Cerebellar nuclear complex (tissue), 1 donor: ENCODE data around the gene SLC4A2.
"Not testable (repeated sequence)": the region's sequence is repeated elsewhere in the genome, so short reads cannot be mapped to it uniquely, and the experiment has no call there.

Experiments
- DNase-seq, 2 experiments: peaks; one replicate each; lab custom pipeline; 2025; lab: John Stamatoyannopoulos, UW

Gene SLC4A2

DNA sequence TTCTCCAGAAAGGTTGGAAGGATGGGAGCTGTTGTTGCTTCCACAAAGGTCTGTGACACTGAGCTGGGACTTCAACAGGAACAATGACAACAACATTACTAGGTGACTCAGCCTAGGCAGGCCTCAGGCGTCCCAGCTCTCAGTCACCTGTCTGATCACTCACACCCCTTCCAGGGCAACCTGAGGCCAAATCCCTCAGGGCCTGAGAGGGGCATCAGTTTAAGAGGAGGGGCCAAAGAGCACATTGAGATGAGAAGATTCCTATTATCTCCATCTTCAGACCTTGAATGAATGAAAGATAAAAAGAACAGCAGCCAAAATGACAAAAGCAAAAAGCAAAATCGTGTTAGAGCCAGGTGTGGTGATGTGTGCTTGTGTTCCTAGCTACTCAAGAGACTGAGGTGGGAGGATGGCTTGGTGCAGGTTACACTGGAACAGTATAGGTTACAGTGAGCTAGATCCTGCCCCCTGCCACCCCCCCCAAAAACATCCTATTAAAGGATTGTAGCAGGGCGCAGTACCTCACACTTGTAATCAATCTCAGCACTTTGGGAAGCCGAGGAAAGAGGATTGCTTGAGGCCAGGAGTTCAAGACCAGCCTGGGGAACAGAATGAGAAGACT, 34.8 kb upstream of the SLC4A2 start, which contains the start of gene ATG9B:
Gene ATG9B (minus strand): TSS at position 60 of the 622 bp plus-strand sequence. CDS start 71 bp downstream, outside the sequence.
- no peak for DNase-seq

DNA sequence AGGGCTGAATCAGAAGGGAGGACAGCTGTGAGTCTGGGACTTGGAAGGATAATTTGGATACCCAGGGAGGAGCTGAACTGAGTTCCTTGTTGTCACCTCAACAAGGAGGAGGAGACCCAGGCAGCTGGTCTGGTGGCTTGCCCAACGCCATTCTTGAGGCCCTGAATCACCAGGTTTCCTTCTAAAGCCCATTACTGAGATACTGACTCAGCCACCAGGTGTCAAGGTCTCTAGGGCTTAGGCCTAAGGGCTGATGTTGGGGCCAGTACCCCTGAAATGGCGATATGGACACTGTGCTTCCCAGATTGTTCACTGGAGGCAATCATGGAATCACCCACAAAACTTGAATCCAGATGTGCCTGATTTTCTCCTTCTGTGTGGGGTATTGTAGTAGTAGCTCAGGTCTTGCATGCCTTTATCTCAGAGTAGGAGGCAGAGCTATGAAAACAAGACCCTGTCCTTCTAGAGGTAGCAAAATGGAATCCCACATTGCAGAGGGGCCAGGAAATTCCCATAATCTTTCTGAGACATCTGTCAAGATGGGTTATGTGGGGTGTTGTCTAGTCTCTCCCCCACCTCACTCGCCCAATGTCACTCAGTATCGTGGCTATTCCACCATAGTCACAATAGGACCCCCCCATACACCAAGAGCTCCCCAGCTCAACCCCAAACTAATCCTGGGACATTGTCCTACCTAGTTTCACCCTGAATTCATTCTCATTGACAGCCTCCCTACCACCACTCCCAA, 33.3 kb upstream of the SLC4A2 start:
- DNase-seq: no peak

GRCh38 chr7:151026771-151027727, 32.3 kb upstream of the SLC4A2 start:
- not testable (repeated sequence) for DNase-seq

DNA sequence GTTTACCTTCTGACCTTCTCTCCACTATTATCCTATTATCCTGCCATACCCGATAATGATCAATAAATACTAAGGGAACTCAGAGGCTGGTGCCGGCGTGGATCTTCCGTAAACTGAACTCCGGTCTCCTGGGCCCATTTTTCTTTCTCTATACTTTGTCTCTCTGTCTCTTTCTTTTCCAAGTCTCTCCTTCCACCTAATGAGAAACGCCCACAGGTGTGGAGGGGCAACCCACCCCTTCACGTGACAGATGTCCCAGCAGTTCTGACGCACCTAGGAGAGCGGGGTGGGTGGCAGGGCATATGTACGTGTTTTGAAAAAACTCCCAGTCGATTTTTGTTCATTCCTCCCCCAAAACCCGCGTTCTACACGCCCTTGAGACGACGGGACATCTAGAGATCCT, 31.7 kb upstream of the SLC4A2 start:
- not testable (repeated sequence) for DNase-seq

- DNase-seq: peak; percentile 97
Measured at GRCh38 chr7:151028131-151028947, 31.1 kb upstream of the SLC4A2 start, which contains the start of gene ABCB8. ABCB8 (plus strand) TSS chr7:151028450; CDS start chr7:151028516, 66 bp downstream.

GRCh38 chr7:151028948-151029501, 30.4 kb upstream of the SLC4A2 start:
- no peak for DNase-seq

GRCh38 chr7:151031011-151031410, 28.4 kb upstream of the SLC4A2 start:
- DNase-seq: no peak

DNA sequence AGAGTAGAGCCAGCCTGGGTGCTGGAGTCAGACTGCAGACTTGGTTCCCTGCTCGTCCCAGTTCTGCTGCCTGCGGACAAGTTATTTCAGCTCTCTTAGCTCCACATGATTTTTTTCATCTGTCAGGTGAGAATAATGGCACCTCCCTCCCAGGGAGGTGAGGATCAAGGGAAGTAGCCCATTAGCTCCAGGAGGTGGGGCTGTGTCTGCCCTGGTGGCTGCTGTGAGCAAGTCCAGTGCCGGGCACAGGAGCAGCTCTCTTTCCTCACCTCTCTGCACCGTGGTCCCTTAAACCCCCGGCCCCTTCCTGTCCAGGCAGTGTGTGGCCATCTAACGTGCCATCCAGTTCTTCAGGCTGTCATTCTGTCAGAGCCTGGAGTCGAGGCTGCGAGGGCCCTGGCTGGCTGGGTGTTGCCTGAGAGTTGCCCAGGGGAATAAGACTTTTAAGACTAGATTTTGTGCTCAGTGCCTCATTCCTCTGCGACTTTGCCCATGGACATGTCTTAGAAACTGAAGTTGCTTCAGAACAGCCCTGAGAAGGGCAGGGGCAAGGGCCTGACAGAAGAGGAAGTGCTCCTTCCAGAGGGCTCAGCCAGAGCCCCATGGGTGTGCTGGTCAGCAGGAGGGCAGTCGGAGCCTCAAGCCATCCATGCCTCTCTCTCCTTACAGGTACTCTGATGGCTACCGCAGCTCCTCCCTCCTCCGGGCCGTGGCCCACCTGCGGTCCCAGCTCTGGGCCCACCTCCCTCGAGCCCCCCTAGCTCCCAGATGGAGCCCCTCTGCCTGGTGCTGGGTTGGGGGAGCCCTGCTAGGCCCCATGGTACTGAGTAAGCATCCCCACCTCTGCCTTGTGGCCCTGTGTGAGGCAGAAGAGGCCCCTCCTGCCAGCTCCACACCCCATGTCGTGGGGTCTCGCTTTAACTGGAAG, 26.2 kb upstream of the SLC4A2 start:
- DNase-seq: no peak

DNA sequence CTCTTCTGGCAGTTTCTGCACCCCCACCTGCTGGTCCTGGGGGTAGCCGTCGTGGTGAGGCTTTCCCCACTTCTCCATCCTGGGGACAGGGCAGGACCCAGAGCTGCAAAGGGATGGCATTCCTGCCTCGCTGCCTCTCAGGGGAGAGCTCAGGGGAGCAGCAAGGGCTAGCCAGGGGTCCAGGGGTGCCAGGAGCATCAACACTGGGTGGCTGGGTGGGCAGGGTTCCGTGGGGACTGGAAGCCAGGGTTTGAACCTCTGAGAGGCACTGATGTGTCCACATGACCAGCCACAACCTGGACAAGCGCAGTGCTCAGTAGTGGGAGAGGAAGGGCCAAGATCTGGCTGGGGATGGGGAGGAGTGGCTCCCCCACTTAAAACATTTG, 25.5 kb upstream of the SLC4A2 start:
- no peak for DNase-seq

- no peak for DNase-seq
Measured at GRCh38 chr7:151034312-151035025, 24.9 kb upstream of the SLC4A2 start.

DNA sequence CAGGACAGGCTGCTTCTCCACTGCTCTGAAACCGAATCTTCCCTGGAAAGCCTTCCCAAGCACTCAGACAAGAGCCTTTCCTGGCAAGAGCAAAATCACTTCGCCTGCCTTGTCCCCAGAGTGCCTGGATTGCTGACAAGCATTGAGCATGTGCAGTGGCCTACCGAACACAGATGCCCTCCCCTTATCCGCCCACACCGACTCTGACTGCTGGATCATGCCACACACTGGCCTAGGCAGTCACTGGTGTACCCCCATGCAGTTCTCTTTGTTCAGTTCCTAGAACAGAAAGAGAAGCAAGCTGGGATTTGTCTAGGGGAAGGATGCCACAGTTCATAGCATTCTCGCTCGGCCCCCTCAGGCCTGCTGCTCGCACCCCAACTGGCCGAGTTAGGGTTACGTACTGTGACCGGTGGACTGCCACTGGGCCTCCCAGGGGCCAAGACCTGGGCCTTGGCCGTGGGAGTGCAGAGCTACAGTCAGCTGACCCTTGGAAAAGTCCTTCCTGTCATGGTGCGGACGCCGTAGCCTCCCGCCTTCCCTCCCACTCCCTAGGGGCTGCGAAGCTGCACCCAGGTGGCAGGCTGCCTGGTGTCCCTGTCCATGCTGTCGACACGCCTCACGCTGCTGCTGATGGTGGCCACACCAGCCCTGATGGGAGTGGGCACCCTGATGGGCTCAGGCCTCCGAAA, 24.2 kb upstream of the SLC4A2 start:
- DNase-seq: no peak

- no peak for DNase-seq
Measured at GRCh38 chr7:151035902-151036301, 23.5 kb upstream of the SLC4A2 start.

DNA sequence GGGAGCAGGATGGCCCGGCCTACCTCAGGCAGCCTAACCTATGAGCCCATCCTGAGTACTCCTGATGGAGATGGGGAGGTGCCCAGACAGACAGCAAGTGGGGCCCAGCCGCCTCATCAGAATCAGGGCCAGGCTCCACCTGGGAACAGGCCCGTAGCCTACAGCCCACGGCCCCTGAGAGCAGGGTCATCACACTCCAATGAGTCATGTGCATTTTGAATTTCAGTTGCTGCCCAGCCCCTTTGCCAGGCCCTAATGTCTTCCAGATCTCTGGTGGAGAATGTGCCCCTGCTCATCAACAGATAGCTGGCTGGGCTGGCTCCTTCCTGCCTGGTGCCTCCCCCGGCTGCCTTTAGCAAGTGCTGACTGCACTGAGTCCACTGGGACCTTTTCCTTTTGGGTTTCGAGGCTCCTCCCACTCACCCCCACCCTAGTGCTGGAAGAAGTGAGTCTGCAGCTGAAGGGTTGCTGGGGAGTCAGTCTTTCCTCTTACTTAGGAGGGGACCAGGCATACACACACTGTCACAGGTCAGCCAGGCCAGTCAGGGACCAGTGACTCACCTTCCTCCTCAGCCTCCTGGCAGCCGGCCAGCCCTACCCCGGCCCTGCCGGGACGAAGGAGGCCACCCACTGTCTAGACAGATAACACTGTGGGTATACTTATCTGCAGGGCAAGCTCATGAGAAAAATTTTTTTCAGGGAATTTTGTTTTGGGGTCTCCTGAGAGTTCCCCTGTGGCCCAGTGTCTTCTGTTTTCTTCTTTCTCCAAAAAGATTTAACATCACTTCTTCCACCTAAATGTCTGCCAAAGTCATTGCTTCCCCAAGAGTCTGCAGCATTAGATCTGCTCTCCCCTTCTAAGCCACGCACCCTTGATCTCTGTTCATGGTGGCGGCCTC, 20.2 kb upstream of the SLC4A2 start:
- no peak for DNase-seq

GRCh38 chr7:151039850-151040548, 19.4 kb upstream of the SLC4A2 start:
- DNase-seq: no peak

DNA sequence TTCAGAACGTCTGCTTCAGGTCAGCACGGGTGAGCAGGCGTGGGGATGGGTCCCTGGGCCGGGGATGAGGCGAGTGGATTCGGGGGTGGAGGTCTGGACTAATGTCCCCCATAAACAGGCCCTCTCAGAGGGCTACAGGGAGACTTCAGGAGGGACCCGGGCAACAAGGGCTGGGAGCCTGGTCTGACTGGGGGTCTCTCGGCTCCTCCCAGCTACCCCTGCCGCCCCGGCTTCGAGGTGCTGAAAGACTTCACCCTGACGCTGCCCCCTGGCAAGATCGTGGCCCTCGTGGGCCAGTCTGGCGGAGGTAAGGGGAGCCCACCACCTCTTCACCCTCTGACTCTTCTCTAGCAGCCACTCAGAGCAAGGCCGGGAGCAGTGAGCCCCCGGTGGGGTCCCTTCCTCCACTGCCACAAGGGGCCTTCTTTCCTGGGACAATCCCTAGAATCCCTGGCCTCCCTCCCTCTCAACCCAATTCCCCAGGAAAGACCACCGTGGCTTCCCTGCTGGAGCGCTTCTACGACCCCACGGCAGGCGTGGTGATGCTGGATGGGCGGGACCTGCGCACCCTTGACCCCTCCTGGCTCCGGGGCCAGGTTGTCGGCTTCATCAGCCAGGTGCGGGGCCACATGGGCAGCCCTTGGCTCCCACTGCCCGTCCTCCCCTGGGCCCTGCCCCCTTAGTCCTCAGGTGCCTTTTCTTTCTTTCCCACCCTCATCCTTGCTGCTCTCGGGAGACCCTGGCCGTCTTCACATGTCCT, 18.6 kb upstream of the SLC4A2 start:
- DNase-seq: no peak

DNA sequence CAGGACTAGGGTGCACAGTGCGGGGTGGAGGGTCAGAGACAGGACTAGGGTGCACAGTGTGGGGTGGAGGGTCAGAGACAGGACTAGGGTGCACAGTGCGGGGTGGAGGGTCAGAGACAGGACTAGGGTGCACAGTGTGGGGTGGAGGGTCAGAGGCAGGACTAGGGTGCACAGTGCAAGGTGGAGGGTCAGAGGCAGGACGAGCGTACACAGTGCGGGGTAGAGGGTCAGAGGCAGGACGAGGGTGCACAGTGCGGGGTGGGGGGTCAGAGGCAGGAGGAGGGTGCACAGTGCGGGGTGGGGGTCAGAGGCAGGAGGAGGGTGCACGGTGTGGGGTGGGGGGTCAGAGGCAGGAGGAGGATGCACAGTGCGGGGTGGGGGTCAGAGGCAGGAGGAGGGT, 15.9 kb upstream of the SLC4A2 start:
- not testable (repeated sequence) for DNase-seq
